DMS114 treated with DMSO at 0.1 percent for 48 hours (cell line): Measurements from ENCODE around the gene PKNOX2.

ENCODE experiments used
- DNase-seq: peaks from one replicate; lab custom pipeline; 2025; ENCODE audit not compliant: unreplicated experiment; lab: John Stamatoyannopoulos, UW

Gene PKNOX2

DNA sequence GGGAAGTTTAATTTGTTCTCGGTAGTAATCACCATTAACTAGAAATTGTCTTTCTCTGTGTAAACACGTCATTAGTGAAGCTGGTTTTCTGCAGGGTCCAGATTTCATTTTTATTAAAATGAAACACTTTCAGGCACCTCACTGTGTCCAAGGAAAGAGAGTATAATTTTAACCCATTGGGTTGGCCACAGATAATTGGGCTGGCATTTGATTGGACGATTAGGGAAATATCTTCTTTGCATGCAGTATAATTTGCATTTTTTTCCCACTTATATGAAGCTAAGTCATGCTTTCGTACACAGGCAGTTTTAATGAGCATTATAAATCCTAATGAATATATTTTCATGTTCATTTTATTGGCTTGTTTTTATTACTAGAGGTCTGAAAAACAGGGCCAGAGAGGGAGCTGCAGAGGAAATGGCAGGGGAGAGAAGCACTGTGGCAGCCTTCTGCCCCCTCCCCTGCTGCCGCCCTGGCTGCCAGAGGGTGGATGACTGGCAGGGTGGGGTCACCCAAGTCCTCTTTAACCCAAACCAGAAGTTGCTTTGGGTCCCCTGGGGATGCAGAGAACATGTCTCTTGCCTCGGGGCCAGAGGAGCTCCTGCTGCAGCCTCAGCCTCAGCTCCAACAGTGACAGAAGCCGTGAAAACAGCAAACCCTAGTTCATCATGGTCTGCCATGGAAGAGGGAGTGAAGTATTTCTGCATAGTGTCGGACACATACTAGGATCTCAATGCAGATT, 93.9 kb downstream of the PKNOX2 start:
- DNase-seq: no peak

DNA sequence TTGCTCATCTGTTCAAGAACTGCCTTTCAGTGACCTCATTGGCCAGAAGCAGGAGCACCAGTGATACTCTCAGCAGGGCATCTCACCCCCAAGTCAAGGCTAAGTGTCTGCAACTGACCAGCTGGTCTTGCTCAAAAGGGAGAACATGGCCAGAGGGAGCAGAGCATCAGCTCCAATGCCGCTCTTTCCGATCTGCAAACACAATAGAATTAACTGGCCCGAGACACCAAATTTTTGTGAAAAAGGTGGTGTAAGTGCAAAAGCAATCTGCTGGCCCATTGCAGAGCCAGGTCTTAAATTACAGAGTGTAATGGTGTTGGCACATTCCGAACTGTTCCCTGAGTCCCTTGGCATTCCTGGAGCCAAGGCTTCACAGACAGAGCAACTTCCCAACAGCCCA, 97.0 kb downstream of the PKNOX2 start:
- DNase-seq: no peak

DNA sequence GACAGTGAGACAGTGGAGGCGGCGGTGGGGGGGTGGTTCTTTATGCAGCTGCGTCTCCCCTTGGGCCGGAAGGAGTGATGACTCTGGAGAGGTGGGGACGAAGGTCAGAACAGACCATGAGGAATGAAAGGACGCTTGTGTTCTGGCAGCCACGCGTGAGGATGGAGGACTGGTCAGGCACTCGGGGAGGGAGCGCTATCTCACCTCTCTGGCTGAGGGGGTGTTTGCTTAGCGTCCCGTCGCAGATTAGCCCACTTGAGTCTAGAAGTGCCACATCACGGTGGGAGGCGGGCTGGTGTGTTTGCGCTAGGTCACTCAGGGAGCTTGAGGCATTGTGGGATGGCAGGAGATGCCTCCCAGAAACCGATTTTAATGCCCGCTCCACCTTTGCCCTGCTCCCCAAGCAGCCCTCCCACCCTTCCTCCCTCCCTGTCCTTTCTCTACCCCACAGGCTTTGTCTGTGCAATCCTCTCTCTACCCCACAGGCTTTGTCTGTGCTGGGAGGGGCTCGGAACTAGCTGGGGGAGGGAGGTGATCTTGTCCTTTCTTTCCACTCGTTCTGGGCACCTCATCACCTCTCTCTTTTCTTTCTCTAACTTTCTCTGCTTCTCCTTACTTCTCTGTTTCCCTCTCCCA, 97.8 kb downstream of the PKNOX2 start:
- DNase-seq: no peak

DNA sequence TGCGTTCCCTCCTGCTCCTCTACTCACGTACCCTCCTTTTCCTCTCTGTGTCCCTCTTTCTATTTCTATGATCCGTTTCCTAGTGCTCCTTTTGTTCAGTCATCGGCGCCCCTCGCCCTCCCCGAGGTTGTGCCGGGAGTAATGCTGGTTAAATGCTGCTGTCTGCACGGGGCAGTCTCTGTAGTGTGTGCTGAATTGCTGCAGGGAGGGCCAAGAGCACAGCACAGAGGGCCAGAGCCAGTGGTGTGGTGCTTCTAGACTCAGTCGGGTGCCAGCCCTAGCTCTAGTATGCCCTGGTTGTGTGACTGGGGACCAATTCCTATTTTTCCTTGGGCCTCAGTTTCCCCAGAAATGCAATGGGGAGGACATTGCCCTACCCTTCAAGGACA, 98.3 kb downstream of the PKNOX2 start:
- DNase-seq: no peak

DNA sequence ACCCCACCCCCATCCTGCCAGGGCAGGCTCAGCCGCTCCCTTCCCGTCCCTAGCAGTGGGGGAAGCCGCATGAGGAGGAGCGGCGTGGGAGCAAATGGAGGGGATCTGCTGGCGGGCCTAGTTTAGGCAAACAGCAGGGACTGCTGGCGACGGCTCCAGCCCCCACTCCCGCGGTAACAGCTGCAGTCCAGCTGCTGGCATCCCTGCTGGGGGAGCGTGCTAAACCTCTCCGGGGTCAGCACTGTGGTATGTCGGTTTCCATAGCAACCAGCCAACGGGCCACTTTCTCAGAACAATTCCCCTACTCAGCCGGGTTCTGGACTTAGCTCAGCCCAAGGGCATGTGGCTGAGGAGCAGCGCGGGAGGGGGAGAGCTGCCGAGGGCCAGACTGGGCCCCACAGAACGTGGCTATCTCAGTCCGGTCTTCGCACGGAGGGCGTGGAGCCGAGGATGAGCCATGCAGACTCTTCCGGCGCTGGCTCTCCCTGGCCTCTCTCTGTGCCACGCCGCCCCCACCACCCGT, 98.8 kb downstream of the PKNOX2 start:
- DNase-seq: no peak

DNA sequence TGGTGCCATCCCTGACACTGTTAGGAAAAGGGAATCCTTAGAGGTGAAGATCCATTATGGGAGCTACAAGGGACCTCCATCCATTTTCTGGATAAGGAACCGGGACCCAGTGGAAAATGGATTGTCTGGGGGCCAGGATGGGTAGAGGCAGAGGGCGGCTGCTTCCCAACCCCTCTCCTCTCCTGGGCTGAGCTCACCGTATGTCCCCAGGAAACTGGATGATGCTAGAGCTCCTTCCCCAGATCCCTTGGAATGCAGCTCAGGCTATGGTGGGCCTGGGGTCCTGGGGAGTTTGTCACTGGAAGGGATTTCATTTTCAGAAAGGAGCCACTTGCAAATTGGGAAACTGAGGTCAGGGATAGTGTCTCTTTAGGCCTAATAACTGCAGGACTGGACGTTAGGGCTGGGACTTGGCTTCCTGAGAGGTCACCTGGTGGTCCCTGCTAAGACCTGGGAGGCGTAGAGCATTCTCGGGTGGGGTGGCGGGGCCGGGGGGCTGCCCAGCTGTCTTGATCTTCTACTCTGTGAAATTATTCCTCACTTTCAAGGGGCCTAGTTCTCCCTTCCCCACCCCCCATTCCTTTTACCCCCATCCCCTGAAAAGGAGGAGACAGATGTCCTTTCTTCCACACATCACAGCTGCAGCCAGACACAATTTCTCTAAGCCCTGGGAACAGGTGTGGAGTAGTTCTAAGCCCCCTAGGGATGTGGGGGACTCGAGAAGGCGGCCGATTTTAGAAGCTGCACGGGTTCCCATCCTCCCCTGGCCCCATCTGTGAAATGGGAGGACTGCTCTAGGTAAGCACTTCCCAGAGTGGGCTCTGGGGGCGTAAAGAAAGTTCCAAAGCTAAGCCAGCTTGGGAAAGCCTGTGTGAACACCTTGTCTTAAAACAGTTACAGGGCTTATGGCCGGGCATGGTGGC, 99.8 kb downstream of the PKNOX2 start:
- DNase-seq: no peak

DNA sequence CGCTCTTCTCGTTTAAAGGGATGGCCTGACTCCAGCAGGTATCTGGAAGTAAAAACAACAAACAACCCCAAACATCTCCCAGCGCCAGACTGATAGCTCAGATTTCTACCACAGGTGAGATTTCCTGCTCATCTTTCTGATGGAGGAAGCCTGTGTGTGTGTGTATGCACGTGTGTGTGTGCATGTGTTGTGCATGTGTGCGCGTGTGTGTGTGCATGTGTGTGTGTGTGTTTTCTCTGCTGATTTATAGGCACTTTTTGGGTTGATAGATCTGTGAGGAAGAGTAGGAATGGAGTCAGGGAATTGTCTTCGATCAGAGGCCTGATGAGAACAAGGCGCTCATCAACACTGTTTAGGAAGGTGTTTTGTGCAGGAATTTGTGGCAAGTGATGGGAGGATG, 103.0 kb downstream of the PKNOX2 start:
- no peak for DNase-seq

DNA sequence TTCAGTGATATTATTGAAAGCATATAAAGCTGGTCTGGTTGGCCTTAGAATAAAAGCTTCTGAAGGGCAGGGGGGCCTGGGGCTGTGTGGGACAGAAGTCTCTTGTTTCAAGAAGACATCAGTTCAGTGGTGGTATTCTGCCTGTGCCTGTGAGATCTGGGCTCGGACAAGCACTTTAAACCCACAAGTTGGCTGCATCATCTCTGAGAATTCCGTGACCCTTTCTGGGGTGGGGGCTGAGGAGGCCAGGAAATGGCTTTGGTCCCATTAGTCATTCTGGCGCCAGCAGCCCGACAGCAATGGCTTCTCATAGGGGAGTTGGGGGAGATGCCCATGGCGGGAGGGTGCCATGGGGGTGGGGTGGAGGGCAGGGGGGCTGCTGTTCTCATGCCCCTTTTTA, 104.1 kb downstream of the PKNOX2 start:
- DNase-seq: no peak

DNA sequence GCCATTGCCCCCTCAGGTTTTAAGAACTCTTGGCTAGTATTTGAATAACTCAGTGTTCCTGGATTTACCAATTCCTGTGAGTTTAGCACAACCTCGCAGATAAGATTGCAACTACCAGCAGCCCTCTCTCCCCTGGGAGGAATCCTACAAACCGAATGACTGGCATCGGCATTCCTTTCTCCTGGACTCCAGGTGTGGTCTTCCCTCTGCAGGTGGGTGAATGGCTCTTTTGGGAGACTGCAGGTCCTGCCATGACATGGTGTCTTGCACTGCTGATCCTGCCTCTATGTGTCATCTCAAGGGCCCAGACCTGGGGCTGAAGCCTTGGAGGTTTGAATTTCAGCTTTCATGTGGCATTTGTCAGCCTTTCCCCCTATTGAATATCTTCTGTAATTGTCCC, 105.6 kb downstream of the PKNOX2 start:
- no peak for DNase-seq

DNA sequence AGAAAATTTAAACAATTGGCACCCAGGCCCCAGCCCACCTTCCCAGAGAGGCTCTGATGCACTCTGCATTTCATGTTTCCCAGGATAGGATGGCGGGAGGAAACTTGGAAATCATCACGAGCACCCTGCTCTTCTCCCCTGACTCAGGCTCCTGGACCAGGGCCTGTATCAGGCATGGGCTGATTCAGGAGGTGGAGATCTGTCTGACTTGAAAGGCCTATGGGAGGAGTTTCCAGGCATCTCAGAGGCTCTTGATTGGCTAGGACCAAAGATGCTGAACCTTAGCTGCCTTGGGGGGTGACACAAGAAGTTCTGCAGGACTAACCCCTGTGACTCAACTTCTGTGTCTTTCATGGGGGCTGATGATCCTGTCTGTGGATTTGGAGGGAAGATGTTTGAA, 106.2 kb downstream of the PKNOX2 start:
- no peak for DNase-seq

DNA sequence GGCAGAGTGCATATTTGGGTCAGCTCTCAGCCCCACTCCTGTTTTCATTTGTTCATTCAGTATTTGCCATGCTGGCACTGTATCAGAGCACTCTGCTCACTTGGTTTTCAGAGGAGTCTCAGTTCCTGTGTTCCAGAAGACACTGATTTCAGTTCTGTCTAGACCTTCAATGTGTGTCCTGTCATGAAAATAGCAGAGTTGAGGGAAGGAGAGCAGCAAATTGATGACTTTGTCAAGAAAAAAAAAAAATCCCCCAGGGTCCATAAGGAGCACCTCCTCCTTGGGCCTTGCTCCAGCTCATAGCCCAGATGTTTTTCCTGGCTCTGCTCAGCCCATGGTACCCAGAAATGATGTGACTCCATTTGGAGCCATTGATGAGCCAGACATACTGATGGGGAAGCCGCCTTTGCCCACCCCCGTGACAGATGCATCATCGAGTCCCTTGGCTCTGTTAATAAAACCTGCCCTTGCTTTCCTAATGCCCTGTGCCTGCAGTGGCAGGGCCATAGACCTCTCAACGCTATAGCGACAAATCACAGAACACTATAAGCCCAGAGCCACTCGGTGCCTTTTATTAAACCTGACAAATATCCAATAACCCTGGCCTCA, 107.0 kb downstream of the PKNOX2 start:
- DNase-seq: no peak

DNA sequence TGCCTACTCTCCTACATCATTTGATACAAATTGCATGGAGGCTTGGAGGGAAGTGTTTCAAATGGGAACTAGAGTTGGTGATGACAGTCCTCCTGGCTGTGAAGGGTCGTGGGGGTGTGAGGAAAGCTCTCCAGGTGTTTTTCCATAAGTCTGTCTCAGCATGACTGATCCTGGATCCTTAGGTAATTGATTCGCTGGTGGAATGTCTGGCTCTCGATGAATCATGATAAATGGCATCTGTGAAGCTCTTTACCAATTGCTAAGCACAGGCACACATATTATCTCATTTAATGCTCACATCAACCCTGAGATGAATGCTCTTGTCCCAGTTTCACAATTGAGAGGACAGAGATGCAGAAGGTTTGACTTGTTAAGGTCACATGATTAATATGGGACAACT, 107.5 kb downstream of the PKNOX2 start:
- DNase-seq: no peak

DNA sequence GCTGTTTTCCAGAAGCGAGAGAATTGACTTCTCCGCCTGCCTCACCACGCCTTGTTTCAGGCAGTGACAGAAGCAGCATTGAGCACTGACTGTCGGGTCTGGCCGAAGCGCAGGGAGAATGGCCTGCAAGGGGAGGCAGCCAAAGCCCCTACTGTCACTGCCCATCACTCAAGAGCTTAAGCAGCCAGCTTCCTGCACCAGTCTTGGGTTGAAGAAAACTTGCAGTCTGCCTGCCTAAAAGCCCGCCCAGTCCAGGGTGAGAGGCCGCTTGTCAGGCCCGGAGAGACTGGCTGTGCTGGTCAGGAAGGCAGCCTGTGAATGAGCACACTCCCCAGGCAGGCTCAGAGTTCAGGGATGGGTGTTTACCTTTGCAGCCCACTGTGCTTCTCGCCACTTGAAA, 108.3 kb downstream of the PKNOX2 start:
- DNase-seq: no peak

DNA sequence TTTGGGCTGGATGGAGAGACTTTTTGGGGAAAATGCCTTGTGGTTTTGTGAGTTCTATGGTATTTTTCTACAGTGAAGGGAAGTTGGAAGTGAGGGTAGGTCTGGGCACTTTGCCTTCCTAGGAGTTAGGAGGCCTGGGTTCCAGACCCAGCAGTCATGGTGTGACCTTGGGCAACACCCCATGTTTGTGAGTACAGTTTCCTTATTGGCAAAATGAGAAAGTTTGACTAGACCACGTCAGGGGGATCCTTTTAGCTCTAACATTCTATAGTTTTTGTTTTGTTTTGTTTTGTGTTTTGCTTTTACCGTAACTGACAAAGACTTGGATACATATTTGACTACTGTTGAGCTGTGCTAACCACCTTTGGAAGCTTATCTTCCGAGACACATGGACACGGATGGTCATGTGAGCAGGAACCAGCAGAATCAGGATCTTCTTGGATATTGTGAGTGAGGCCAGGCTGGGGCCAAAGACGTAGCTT, 109.0 kb downstream of the PKNOX2 start:
- no peak for DNase-seq

DNA sequence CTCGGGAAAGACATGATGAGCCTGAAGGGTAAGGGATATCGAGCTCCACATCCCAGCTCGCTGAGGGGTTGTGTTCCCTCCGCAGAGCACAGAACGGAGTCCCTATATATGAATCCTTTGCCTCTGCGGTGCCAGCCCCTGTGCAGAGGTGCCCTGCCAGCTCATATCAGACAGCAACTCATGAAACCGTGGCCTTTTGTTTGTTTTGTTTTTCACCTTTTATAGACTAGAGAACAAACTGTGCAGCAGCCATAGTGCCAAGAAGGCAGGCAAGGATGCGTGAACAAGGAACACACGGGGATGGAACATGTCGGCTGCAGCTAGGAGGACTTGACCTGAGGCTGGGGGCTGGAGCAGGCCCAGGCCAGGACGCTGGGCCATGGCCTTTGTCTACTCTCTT, 109.8 kb downstream of the PKNOX2 start:
- DNase-seq: no peak

DNA sequence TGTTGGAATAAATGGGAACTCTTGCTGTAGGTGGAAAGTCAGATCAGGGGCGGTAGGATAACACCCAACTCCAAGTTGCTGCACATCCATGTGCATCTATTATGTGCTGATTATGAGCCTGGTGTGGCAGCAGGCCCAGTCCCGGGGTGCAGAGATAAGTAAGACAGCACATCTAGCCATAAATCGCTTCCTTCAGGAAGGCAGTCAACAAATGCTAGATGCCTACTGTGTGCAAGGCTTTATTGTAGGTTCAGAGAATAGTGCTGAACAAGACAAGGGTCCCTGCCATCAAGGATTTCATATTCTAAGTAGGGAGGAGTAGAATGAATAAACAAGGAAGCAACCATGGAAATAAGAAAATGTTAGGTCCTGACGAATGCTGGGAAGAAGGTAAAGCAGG, 110.2 kb downstream of the PKNOX2 start:
- no peak for DNase-seq

DNA sequence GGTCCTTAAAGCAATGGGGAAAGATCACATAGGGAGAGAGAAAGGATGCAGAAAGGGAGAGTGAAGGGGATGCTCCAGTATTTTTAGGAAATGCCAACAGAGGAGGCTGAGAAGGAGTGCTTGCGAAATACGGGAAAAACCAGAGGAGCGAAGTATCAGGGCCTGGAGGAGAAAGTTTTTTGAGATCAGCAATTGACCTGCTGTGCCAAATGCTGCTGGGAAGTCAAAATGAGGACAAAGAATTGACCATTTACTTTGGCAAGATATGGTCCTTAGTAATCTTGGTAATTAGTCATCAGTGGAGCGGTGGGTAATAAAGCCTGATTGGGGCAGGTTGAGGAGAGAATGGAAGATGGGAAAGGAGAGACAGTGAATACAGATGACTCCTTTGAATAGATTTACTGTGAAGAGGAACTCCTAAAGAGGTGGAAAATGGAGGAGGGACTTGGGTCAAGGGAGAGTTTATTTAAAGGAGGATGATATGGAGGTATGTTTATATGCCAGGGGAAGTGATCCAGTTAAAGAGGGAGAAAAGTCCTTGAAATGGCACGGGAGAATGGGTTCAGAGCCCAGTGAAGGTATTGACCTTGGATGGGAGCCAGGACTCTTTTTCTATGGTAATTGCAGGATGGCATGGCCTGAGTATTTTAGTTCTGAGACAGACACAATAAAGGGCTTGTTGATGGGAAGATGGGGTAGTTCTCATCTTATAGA, 111.5 kb downstream of the PKNOX2 start:
- no peak for DNase-seq

DNA sequence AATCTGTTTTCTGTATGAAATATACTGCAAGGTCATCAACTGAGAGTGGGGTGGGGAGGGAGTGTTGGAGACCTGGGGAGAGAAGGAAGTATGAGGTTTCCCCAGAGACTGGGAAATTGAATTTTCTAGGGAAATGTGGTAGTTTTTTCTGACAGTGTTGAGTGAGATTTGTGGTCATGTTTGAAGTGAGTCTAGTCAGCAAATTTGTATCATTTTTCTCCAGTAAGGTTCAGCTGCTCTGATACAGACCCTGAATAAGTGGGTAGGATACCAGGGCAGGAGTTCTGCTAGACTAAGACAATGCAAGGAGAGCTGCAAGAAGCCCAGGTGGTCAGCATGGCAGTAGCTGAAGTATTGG, 112.0 kb downstream of the PKNOX2 start:
- no peak for DNase-seq

DNA sequence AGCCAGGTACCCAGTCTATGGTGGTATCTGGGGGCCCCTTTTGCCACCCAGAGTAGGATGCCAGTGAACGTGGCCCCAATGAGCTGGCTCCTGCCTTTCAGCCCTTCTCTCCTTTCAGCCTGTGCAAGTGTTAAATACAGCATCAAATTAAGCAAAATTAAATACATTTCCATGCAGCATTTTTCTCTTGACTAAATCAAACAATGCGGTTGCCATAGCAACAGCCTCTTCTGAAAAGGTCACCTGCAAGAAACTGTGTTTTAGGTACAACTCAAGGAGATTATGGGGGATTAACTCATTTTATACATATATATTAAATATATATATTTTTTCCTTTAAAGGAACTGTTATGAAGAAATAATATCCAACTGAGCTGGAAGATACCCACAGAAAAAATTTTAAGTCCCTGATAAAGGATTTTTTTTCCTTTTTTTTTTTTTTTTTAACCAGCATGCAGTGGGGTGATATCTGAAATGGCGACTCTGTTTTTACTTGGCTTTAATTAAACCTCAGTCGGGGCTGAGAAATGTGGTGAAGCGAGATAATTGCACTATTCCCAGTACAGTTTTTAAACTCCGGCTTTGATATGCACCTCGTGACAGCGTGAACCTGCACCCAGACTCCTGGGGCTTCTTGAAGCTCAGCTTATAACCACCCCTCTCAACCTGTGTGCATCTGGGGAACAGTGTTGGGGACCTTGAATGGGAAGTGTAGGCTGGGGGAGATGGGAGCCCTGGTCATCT, 115.3 kb downstream of the PKNOX2 start:
- no peak for DNase-seq

DNA sequence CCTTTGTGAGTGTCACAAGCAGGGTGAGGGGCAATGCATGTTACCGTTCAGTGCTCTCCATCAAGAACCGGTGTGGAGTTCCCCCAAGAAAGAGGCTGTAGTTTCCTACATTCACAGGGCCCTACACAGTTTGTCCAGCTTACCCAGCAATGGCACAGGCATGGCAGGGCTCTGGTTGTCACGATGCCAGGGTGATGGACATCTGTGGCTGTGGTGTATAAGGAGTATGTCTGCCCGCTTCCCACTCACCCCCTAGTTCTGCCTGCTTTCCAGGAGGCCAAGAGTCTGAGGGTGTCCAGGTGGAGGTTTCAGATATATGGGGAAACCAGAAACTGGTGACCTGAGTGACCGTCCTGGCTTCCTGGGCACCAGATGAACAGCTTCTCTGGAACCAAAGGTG, 116.1 kb downstream of the PKNOX2 start:
- DNase-seq: no peak
